HUES6 (cell line): ENCODE data around the gene CYP19A1.

Experiments
- H3K27ac ChIP-seq: 2 replicates; pipeline ENCODE4 v1.7.0; 2013; ENCODE audit warnings: low read depth, mild to moderate bottlenecking, low read length, inconsistent platforms
- H3K27me3 ChIP-seq: 2 replicates; pipeline ENCODE4 v1.6.1; 2013; ENCODE audit warnings: low read length; ENCODE audit not compliant: control insufficient read depth, insufficient read depth
- H3K36me3 ChIP-seq: 2 replicates; pipeline ENCODE4 v1.6.1; 2013; ENCODE audit warnings: low read length; ENCODE audit not compliant: control insufficient read depth, insufficient read depth
- H3K4me1 ChIP-seq: 2 replicates; pipeline ENCODE4 v1.6.1; 2013; ENCODE audit warnings: low read length; ENCODE audit not compliant: control insufficient read depth, insufficient read depth
- H3K4me3 ChIP-seq: 2 replicates; pipeline ENCODE4 v1.5.1; 2013; ENCODE audit warnings: low read depth, low read length
- H3K9ac ChIP-seq: one replicate; pipeline ENCODE4 v1.6.1; 2013; ENCODE audit warnings: mild to moderate bottlenecking, low read length
- H3K9me3 ChIP-seq: 2 replicates; pipeline ENCODE4 v1.6.1; 2013; ENCODE audit warnings: low read depth, low read length; ENCODE audit not compliant: control insufficient read depth, insufficient read depth

CYP19A1 gene

DNA sequence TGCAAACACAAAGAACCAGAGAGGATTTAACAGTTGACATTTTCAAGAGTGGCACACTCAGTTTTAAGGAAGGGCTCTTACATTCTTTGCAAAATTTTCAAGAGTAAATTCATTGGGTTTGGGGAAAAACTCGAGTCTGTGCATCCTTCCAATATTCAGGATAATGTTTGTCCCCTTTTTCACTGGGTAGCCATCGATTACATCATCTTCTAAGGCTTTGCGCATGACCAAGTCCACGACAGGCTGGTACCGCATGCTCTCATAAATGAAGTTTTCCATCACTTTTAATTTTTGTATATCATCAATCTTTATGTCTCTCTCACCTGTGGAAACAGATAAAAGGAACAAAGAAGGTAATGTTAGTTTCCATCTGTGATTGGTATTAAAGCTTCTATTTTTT lies 126.2 kb downstream of the CYP19A1 start:
- no peaks in the 10 kb centered on the region for H3K27me3 ChIP-seq
- no peaks in the 10 kb centered on the region for H3K4me1 ChIP-seq
- H3K4me3 ChIP-seq: no peak overlapping the region
- H3K27ac ChIP-seq: no peak overlapping the region
- H3K9ac ChIP-seq: no peak overlapping the region
- H3K9me3 ChIP-seq: no peaks in the 10 kb centered on the region
- no peaks in the 10 kb centered on the region for H3K36me3 ChIP-seq

DNA sequence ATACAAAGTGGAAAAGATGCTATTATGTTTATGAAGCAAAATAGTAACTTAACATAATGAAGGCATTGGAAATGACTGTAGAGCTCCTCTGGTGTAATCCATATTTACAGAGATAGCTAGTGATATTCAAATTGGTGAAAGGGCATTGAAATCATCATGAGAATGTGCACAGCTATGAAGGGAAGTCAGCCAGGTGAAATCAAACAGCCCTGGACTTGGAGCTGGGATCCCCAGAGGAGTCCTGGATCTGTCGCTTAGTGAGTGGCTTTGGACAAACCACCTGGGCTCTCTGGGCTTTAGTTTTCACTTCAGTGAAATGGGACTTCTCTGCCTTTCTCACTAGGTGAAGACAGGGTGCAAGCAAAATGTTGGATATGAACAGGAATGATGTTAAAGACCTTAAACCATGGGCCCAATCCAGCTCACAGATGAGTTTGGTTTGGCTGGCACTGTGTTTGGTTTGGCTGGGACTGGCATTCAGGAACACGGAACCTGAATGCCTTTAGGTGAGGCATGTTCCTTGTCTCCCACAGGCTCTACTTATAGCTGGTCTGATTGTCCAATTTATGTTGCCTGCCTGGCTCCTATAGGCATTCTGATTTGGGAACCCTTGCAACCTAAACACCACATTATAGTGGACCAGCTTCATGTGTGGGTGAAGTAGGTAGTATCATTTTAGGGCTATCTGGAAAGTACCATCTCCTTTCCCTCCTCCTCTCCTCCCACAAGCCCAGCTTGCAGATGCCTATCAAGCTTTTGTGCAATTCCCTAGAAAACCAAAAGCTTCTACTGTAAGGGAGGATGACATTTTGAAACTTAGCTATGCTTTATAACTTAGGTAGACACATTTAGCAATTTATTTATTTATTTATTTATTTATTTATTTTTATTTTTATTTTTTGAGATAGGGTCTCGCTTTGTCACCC lies 133.1 kb downstream of the CYP19A1 start:
- Histone ChIP-seq H3K9ac (no peak overlapping the region), H3K27me3 (no peaks in the 10 kb centered on the region), H3K4me1 (no peaks in the 10 kb centered on the region), H3K36me3 (no peaks in the 10 kb centered on the region), H3K9me3 (no peaks in the 10 kb centered on the region), H3K27ac (no peak overlapping the region), H3K4me3 (no peak overlapping the region)

DNA sequence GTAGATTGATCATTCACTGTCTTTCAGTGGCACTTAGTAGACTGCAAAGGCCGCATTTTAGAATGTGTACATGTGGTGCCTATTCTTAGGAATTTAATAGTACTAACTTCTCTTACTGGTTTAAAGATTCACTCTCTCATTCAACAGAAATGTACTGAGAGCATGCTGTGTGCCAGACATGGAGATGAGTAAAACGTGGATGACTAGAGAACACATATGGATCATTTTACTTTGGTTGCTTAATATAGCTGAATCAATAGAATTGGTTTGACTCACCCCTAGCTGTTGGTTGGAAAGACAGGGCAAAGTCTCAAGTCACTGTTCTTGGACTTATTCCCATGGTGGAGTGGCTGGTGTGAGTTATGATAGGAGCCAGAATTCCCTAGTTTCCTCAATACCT lies 134.6 kb downstream of the CYP19A1 start:
- H3K4me1 ChIP-seq: no peaks in the 10 kb centered on the region
- no peak overlapping the region for H3K9ac ChIP-seq
- H3K27me3 ChIP-seq: no peaks in the 10 kb centered on the region
- H3K36me3 ChIP-seq: no peaks in the 10 kb centered on the region
- H3K27ac ChIP-seq: no peak overlapping the region
- H3K9me3 ChIP-seq: no peaks in the 10 kb centered on the region
- H3K4me3 ChIP-seq: no peak overlapping the region

DNA sequence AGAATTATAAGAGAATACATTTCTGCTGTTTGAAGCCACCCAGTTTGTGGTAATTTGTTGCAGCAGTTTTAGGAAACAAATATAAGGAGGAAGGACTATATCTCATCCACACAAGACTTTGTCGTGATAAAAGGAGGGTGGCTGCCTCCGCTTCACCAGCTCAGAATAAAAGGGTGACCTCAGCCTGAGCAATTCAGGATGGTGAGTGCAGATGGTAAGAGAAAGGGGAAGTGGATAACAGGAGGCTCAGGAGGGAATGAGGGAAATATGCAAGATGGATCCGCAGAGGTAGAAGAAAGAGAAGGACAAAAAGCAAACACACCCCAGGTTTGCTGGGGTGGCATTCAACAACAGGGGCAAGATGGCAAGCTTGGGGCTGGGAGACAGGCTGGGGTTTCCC lies 135.6 kb downstream of the CYP19A1 start:
- no peak overlapping the region for H3K4me3 ChIP-seq
- H3K9me3 ChIP-seq: no peaks in the 10 kb centered on the region
- no peaks in the 10 kb centered on the region for H3K36me3 ChIP-seq
- H3K9ac ChIP-seq: no peak overlapping the region
- H3K27ac ChIP-seq: no peak overlapping the region
- H3K27me3 ChIP-seq: no peaks in the 10 kb centered on the region
- no peaks in the 10 kb centered on the region for H3K4me1 ChIP-seq

DNA sequence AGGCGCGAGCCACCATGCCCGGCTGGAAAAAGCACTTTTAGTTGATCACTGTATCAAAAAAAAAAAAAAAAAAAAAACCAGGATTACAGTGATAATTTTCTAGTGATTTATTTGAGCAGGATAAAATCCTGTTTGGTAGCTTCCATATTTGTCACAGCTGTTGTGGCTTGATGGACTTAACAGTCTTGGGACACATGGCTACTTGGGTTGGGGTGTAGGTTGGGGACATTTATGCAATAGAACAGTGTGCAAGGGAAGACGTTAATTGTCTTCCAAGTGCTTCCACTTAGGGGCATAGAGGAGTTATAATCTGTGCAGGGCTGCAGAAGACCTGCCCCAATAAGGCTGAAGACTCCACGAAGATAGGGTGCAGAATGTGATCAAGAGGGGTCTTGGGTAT lies 136.8 kb downstream of the CYP19A1 start:
- no peaks in the 10 kb centered on the region for H3K27me3 ChIP-seq
- H3K9me3 ChIP-seq: no peaks in the 10 kb centered on the region
- H3K9ac ChIP-seq: no peak overlapping the region
- H3K4me1 ChIP-seq: no peaks in the 10 kb centered on the region
- H3K36me3 ChIP-seq: no peaks in the 10 kb centered on the region
- H3K4me3 ChIP-seq: no peak overlapping the region
- no peak overlapping the region for H3K27ac ChIP-seq

DNA sequence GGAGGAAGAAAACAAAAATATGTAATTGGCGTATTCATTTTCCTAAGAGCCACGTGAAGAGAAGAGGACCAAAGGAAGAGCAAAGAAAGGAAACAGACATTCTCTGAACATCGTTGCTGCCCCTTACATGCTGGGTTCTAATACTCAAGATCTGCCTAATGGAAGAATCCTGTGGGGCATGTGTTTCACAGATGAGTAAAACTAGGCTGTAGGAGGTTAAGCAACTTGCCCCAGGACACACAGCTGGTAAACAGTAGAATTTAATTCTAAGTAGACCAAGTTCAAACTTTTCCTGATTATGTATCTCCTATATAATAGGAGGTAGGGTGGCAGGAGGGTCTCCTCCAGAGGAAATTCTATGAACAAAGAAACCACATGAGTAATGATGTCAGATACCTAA lies 137.6 kb downstream of the CYP19A1 start:
- Histone ChIP-seq H3K9me3 (no peaks in the 10 kb centered on the region), H3K27ac (no peak overlapping the region), H3K4me3 (no peak overlapping the region), H3K27me3 (no peaks in the 10 kb centered on the region), H3K4me1 (no peaks in the 10 kb centered on the region), H3K36me3 (no peaks in the 10 kb centered on the region), H3K9ac (no peak overlapping the region)

DNA sequence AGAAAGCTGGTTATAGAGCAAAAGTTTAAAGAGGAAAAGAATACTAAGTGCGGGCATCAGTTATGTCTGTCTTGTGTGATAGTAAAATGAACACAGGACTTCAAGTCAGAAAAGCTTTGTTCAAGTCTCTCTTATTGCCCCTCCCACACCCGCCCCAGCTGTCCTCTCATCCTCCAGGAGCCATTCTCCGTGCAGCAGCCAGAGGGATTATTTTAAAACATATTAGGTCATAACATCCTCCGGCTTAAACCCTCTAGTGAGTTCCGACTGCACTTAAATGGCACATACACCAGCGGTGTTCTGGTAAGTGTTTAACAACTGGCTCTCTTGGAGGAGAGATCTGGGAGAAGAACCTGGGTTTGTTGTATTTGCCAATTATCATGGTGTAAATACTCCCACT lies 138.9 kb downstream of the CYP19A1 start:
- Histone ChIP-seq H3K4me1 (no peaks in the 10 kb centered on the region), H3K27ac (no peak overlapping the region), H3K9me3 (no peaks in the 10 kb centered on the region), H3K36me3 (no peaks in the 10 kb centered on the region), H3K27me3 (no peaks in the 10 kb centered on the region), H3K4me3 (no peak overlapping the region), H3K9ac (no peak overlapping the region)

DNA sequence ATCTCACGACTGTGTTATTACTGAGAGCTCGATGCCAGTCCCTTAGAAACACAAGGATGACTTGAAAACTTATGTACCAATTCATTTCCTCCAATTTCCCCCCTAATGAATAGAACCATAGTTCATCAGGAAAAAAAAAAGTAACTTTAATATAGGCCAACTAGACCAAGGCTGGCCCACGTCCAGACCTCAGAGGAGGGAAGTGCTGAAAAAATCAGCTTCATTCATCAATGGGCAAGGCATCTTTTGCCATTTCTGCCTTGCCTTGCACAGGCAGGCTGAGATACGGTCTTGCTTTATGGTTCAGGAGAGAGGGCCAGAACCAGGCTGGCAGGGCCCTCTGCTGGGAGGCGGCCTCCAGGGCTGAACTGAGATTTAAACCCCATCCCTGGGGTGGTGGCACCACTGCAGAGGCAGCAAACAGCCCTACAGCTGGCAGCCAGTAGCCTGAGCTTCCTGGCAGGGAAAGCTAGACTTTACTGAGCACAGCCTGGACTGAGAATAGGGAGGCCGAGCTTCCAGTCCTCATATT lies 139.6 kb downstream of the CYP19A1 start:
- Histone ChIP-seq H3K9ac (no peak overlapping the region), H3K4me3 (no peak overlapping the region), H3K36me3 (no peaks in the 10 kb centered on the region), H3K4me1 (no peaks in the 10 kb centered on the region), H3K9me3 (no peaks in the 10 kb centered on the region), H3K27me3 (no peaks in the 10 kb centered on the region), H3K27ac (no peak overlapping the region)

DNA sequence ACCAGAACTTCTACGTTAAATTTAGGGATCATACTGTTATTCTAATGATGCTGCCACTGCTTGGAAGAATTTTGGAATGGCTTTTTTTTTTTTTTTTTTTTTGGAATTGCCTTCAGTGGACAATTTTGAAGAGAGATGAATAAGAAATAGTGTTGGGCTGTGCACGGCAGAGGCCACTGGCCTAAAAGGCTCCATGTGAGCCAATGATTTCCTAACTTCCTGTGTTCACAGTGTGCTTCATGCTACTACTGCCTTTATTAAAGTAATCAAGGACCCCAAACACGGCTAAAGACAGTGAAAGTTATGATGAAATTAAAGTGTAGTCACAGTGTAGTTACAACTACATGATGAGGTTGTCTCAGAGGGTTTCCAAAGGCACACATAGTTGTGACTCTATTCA lies 142.9 kb downstream of the CYP19A1 start:
- Histone ChIP-seq H3K4me3 (no peak overlapping the region), H3K27ac (no peak overlapping the region), H3K36me3 (no peaks in the 10 kb centered on the region), H3K9me3 (no peaks in the 10 kb centered on the region), H3K4me1 (peaks cover 10% of the 10 kb centered on the region), H3K27me3 (no peaks in the 10 kb centered on the region), H3K9ac (no peak overlapping the region)

DNA sequence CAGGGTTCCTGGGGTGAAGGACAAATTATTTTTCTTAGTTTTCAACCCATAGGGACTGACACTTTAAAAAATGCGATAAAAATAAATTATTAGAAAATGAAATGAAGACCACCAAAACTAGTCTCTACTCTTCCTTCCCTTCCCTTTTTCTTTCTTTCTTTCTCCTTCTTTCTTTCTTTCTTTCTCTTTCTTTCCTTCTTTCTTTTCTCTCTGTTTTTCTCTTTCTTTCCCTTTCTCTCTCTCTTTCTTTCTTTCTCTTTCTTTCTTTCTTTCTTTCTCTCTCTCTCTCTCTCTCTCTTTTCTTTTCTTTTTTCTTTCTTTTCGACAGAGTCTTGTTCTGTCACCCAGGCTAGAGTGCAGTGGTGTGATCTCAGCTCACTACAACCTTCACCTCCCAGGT lies 144.4 kb downstream of the CYP19A1 start:
- Histone ChIP-seq H3K27ac (no peak overlapping the region), H3K9me3 (no peaks in the 10 kb centered on the region), H3K4me3 (no peak overlapping the region), H3K9ac (no peak overlapping the region), H3K36me3 (no peaks in the 10 kb centered on the region), H3K27me3 (no peaks in the 10 kb centered on the region), H3K4me1 (peaks cover 10% of the 10 kb centered on the region)

DNA sequence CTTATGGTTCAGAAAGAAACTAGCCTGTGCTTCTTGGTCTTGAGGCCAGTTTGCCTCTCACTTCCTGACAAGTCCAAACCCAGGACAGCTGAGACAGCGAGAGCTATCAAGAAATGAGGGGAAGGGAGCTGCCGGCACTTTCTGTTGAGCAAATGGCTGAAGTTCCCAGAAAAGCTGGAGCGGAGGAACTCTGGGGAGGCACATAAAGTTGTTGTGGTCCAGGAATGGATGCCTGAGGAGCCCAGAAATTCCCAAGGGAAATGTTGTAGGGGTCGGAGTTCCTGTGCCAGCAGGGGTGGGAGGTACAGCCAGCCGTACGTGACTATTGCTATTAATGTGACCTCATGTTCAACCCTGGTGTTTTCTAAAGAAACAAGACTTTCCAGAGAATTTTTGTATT lies 144.9 kb downstream of the CYP19A1 start:
- H3K36me3 ChIP-seq: no peaks in the 10 kb centered on the region
- H3K4me1 ChIP-seq: peaks cover 10% of the 10 kb centered on the region
- H3K4me3 ChIP-seq: no peak overlapping the region
- no peak overlapping the region for H3K27ac ChIP-seq
- H3K9ac ChIP-seq: no peak overlapping the region
- H3K27me3 ChIP-seq: no peaks in the 10 kb centered on the region
- no peaks in the 10 kb centered on the region for H3K9me3 ChIP-seq
